B cell (primary cell): Measurements from ENCODE around the gene ANKRD13D.

Source experiments
- EZH2 ChIP-seq: IDR thresholded peaks from 2 replicates; pipeline ENCODE4 v1.6.1; 2012; ENCODE audit warnings: borderline replicate concordance, low read depth, mild to moderate bottlenecking, moderate library complexity, low read length; ENCODE audit not compliant: insufficient read depth, poor library complexity, severe bottlenecking
- TF ChIP-seq, protein P1 (sequence below): fragments of 200-600 bp; IDR thresholded peaks from one replicate; pipeline ENCODE4 v1.8.0; 2022; ENCODE audit warnings: antibody characterized with exemption, mild to moderate bottlenecking

DNA sequence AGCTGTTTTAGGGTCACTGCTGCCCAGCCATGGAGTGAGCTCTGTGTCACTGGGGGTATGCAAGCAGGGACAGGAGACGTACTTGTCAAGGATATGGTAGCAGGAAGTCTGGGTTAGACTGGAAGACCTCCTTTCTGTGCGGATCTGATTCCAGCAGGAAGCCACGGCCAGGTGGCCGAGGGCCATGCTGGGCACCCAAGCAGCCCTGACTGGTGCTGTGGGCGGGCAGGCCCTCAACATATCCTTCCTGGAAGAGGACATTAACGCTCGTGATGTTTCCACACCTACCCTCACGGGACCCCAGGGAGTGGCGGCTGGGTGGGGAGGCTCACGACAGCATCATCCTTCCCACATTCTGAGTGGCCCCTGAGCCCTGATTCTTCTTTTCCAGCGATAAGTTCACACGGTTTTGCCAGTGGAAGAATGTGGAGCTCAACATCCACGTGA, 8.7 kb upstream of the ANKRD13D start:
- TF ChIP-seq, protein P1, sequence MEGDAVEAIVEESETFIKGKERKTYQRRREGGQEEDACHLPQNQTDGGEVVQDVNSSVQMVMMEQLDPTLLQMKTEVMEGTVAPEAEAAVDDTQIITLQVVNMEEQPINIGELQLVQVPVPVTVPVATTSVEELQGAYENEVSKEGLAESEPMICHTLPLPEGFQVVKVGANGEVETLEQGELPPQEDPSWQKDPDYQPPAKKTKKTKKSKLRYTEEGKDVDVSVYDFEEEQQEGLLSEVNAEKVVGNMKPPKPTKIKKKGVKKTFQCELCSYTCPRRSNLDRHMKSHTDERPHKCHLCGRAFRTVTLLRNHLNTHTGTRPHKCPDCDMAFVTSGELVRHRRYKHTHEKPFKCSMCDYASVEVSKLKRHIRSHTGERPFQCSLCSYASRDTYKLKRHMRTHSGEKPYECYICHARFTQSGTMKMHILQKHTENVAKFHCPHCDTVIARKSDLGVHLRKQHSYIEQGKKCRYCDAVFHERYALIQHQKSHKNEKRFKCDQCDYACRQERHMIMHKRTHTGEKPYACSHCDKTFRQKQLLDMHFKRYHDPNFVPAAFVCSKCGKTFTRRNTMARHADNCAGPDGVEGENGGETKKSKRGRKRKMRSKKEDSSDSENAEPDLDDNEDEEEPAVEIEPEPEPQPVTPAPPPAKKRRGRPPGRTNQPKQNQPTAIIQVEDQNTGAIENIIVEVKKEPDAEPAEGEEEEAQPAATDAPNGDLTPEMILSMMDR: no peak
- no peak for TF ChIP-seq EZH2
